ENCODE data around the gene JMY. TPM values are rescaled to one million over a fixed set of nuclear protein-coding genes. Genes with fewer than 3 reads are reported as not detected.
"Not testable (repeated sequence)": the region's sequence is repeated elsewhere in the genome, so short reads cannot be mapped to it uniquely, and the experiment has no call there.

Gene JMY
- total and polyA plus RNA-seq, 2 donors = 10.4 to 38.3 TPM

DNA sequence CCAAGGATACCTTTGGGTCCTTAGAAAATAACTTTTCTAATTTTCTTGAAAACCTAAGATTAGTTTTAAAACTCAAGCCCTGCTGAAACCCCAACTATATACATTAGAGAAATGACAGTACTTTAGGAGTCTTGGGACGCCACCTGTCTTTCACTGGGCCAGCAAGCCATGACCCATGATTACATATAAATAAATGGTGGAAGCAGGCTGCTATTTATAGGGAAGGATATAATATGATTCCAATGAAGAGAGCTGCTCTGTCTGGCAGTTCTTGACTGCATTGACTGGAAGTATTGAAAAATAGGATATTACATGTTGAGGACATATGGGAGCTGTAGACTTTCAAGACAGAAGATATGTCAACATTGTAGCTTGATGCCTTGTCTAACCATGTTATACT is 7.3 kb downstream of the JMY start:
- no peaks in the 10 kb centered on the region for H3K36me3 ChIP-seq (ENCODE audit: insufficient read depth)
- DNase-seq (ENCODE audit: extremely low spot score) = no peak
- no peaks in the 10 kb centered on the region for H3K4me1 ChIP-seq (ENCODE audit: insufficient read depth)
- H3K27ac ChIP-seq (ENCODE audit: low read depth) = no peak overlapping the region
- H3K4me3 ChIP-seq (ENCODE audit: low read depth, low read length) = no peak overlapping the region
- WGBS = 98% methylated on average over 1 of the region's 1 CpG

DNA sequence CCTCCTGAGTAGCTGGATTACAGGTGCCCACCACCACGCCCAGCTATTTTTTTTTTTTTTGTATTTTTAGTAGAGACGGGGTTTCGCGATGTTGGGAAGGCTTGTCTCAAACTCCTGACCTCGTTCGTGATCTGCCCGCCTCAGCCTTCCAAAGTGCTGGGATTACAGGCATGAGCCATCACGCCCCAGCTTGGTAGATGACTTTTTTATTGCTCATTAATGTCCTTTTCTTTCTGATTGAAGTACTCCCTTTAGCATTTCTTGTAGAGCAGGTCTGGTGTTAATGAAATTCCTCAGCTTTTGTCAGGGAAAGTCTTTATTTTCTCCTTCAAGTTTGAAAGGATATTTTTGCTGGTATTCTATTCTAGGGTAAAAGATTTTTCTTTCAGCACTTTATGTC is 18.1 kb downstream of the JMY start:
- 48% methylated on average over 8 of the region's 8 CpGs for WGBS

DNA sequence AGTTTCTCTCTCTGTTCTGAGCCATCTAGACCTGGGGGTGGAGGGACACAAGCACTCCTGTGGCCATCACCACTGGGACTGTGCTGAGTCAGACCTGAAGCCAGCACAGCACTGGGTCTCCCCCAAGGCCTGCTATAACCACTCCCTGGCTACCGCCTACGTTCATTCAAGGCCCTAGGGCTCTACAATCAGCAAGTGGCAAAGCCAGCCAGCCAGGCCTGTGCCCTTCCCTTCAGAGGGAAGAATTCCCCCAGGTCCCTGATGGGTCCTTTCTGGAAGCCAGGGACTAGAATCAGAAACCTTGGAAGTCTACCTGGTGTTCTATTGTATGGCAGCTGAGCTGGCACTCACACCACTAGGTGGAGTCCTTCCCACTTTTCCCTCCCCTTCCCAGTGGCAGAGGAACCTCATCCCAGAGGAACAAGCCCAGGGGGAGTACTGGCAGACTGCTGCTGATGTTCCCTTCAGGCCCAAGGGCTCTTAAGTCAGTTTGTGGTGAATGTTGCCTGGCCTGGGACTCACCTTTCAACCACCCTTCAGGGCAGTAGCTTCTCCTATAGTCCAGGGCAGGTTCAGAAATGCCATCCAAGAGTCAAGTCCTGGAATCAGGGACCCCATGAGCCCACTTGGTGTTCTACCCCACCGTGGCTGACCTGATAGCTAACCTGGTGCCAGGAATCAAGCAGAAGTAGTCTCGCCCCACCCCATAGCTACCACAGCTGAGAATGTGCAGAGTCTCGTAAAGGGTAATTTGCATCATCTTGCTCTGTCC is 20.0 kb downstream of the JMY start:
- Histone ChIP-seq H3K36me3 (ENCODE audit: insufficient read depth) (no peaks in the 10 kb centered on the region), H3K4me1 (ENCODE audit: insufficient read depth) (no peaks in the 10 kb centered on the region), H3K27ac (ENCODE audit: low read depth) (no peak overlapping the region), H3K4me3 (ENCODE audit: low read depth, low read length) (no peak overlapping the region)
- WGBS = 93% methylated on average over 5 of the region's 5 CpGs
- no peak for DNase-seq (ENCODE audit: extremely low spot score)

More for the DNA sequence above, 18.1 kb downstream of the JMY start:
- H3K4me1 ChIP-seq (ENCODE audit: insufficient read depth); H3K4me3 ChIP-seq (ENCODE audit: low read depth, low read length); H3K36me3 ChIP-seq (ENCODE audit: insufficient read depth); DNase-seq (ENCODE audit: extremely low spot score); H3K27ac ChIP-seq (ENCODE audit: low read depth): not testable (repeated sequence)

DNA sequence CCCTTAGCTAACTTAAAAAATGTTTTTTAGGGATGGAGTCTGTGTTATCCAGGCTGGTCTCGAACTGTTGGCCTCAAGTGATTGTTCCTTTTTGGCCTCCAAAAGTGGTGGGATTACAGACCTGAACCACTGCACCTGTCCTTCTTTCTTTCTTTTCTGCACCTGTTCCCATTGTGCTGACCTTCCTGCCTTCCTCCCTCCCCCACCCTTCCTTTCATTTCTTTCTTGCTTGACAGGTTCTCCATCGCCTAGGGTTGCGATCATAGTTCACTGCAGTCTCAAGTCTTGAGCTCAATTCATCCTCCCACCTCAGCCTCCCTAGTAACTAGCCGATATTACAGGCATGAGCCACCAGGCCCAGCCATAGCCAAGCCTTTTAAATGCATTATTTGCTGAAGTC is 20.6 kb downstream of the JMY start:
- Histone ChIP-seq H3K36me3 (ENCODE audit: insufficient read depth) (no peaks in the 10 kb centered on the region), H3K4me3 (ENCODE audit: low read depth, low read length) (no peak overlapping the region), H3K4me1 (ENCODE audit: insufficient read depth) (no peaks in the 10 kb centered on the region), H3K27ac (ENCODE audit: low read depth) (no peak overlapping the region)
- WGBS = 94% methylated on average over 4 of the region's 4 CpGs
- DNase-seq (ENCODE audit: extremely low spot score) = no peak

DNA sequence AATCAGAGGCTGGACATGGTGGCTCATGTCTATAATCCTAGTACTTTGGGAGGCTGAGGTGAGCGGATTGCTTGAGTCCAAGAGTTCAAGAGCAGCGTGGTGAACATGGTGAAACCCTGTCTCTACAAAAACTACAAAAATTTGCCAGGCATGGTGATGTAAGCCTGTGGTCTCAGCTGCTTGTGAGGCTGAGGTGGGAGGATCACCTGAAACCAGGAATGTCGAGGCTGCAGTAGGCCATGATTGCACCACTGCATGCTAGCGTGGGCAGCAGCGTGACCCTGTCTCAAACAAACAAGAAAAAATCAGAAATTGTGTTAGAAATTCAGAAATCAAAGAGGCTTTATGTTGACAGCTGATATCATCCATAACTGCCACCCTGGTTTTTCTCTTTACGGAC is 21.4 kb downstream of the JMY start:
- DNase-seq (ENCODE audit: extremely low spot score) = no peak
- Histone ChIP-seq H3K36me3 (ENCODE audit: insufficient read depth) (no peaks in the 10 kb centered on the region), H3K27ac (ENCODE audit: low read depth) (no peak overlapping the region), H3K4me1 (ENCODE audit: insufficient read depth) (no peaks in the 10 kb centered on the region), H3K4me3 (ENCODE audit: low read depth, low read length) (no peak overlapping the region)
- WGBS = 96% methylated on average over 6 of the region's 6 CpGs

DNA sequence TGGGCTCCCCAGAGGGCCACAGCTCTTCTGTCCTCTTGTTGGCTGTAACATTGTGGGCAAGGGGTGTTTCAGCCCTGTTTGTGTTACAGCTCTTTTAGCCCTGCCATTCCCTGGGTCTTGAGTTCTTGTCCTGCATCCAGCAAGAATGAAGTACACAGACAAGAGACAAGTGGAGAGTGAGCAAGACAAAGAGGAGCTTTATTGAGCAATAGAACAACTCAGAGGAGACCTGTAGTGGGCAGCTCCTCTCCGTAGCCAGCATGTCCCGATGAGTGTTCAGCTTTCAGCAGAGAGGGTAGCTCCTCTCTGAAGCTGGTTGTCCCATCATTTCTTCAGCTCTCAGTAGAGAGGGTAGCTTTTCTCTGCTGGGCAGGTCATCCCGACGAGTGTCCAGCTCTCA is 22.9 kb downstream of the JMY start:
- H3K4me3 ChIP-seq (ENCODE audit: low read depth, low read length) = no peak overlapping the region
- H3K4me1 ChIP-seq (ENCODE audit: insufficient read depth) = no peaks in the 10 kb centered on the region
- no peak for DNase-seq (ENCODE audit: extremely low spot score)
- whole genome bisulfite sequencing = 90% methylated on average over 4 of the region's 4 CpGs
- no peak overlapping the region for H3K27ac ChIP-seq (ENCODE audit: low read depth)
- no peaks in the 10 kb centered on the region for H3K36me3 ChIP-seq (ENCODE audit: insufficient read depth)

DNA sequence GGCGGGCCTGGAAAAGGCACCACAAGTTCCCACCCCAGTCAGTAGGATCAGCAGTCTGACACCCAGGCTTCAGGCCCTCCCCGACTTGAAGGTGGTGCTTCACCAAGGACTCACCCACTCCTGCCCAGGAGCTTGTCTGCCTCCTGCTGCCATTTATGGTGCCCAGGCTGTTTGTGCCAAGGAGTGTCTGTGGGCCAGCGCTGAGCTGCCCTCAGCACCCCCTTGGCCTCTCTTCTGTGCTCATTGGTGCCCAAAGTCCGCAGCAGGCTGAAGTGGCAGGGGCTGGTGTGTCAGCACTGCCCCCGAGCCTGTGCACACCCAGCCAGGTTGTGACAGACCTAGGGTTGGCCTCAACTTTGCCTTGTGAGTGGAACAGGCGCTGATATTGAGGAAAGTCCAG is 23.5 kb downstream of the JMY start:
- Histone ChIP-seq H3K4me3 (ENCODE audit: low read depth, low read length) (no peak overlapping the region), H3K27ac (ENCODE audit: low read depth) (no peak overlapping the region), H3K4me1 (ENCODE audit: insufficient read depth) (no peaks in the 10 kb centered on the region), H3K36me3 (ENCODE audit: insufficient read depth) (no peaks in the 10 kb centered on the region)
- 95% methylated on average over 6 of the region's 6 CpGs for WGBS
- no peak for DNase-seq (ENCODE audit: extremely low spot score)

DNA sequence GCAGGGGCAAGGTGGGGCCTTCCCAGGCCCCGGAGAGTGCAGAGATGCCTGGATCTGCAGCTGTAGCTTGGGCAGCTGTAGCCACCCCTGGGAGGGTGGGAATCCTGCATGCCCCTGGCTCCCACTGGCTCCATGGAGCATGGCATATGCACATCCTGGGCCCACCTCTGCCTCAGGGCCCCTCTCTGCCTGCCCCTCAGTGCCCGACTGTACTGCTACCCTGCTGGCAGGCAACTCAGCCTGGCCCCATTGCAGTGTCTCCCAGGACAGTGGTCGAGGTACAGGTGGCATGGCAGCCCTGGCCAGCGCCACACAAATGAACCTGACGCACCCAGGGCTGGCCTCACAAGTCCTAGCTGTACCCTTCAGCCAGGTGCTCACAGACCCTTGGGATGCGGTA is 23.9 kb downstream of the JMY start:
- Histone ChIP-seq H3K4me1 (ENCODE audit: insufficient read depth) (no peaks in the 10 kb centered on the region), H3K36me3 (ENCODE audit: insufficient read depth) (no peaks in the 10 kb centered on the region), H3K4me3 (ENCODE audit: low read depth, low read length) (no peak overlapping the region), H3K27ac (ENCODE audit: low read depth) (no peak overlapping the region)
- WGBS = 96% methylated on average over 6 of the region's 6 CpGs
- DNase-seq (ENCODE audit: extremely low spot score) = no peak

DNA sequence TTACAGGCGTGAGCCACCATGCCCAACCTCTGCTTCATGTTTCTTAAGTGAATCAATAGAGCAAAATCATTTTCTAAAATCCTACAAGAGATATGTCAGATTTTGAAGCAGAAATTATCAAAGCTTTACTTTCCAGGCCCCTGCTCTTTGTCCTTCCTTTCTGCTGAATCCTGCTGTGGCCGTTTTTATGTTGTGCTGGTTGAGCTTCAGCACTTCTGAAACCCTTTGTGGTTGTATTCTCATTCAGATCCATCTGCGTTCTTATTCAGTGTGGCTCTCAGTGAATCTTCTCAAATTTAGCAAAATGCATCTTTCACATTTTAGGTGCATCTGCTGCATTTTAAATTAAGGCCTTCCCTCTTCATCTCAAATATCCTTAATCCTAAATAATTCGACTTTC is 26.0 kb downstream of the JMY start:
- WGBS = 72% methylated on average over 4 of the region's 4 CpGs
- DNase-seq (ENCODE audit: extremely low spot score) = no peak
- H3K4me1 ChIP-seq (ENCODE audit: insufficient read depth) = no peaks in the 10 kb centered on the region
- H3K4me3 ChIP-seq (ENCODE audit: low read depth, low read length) = no peak overlapping the region
- H3K27ac ChIP-seq (ENCODE audit: low read depth) = no peak overlapping the region
- H3K36me3 ChIP-seq (ENCODE audit: insufficient read depth) = no peaks in the 10 kb centered on the region

DNA sequence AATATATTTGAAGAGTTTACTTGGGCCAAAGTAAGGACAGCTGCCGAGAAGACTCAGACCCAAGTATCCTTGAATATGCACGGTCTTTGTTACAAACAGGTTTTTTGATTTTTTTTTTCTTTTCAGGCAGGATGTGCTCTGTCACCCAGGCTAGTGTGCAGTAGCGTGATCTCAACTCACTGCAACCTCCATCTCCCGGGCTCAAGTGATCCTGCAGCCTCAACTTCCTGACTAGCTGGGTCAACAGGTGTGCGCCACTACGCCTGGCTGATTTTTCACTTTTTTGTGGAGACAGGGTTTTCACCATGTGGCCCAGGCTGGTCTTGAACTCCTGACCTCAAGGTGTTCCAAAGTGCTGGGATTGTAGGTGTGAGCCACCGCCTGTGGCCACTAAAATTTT is 27.4 kb downstream of the JMY start:
- DNase-seq (ENCODE audit: extremely low spot score) = no peak
- Histone ChIP-seq H3K4me3 (ENCODE audit: low read depth, low read length) (no peak overlapping the region), H3K4me1 (ENCODE audit: insufficient read depth) (no peaks in the 10 kb centered on the region), H3K27ac (ENCODE audit: low read depth) (no peak overlapping the region), H3K36me3 (ENCODE audit: insufficient read depth) (no peaks in the 10 kb centered on the region)
- WGBS = 88% methylated on average over 7 of the region's 7 CpGs

DNA sequence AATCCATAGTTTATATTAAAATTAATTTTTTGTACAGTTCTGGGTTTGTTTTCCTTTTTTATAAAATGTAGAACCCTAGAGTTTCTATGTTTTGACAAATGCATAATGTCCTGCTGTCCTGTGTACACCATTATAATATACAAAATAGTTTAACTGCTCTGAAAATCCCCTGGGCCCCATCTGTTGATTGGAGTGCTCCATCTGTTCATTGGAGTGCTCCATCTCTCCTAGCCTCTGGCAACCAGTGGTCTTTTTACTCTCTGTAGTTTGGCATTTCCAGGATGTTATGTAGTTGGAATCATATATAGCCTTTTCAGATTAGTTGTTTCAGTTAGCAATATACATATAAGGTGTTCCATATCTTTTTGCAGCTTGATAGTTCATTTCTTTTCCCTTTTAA is 31.2 kb downstream of the JMY start:
- DNase-seq (ENCODE audit: extremely low spot score) = no peak
- Histone ChIP-seq H3K36me3 (ENCODE audit: insufficient read depth) (no peaks in the 10 kb centered on the region), H3K4me3 (ENCODE audit: low read depth, low read length) (no peak overlapping the region), H3K4me1 (ENCODE audit: insufficient read depth) (no peaks in the 10 kb centered on the region), H3K27ac (ENCODE audit: low read depth) (no peak overlapping the region)

DNA sequence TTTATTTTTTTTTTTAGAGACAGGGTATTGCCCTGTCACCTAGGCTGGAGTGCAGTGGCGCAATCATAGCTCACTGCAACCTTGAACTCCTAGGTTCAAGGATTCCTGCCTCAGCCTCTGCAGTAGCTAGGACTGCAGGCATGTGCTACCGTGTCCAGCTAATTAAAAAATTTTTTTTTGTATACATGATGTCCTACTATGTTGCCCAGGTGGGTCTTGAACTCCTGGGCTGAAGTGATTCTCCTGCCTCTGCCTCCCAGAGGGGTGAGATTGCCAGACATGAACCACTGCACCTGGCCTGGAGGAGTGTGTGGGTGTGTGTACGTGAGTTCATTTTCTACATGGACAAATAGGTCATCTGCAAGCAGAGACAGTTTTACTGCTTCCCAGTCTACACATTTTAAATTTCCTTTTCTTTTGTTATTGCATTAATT is 33.8 kb downstream of the JMY start:
- no peak for DNase-seq (ENCODE audit: extremely low spot score)

DNA sequence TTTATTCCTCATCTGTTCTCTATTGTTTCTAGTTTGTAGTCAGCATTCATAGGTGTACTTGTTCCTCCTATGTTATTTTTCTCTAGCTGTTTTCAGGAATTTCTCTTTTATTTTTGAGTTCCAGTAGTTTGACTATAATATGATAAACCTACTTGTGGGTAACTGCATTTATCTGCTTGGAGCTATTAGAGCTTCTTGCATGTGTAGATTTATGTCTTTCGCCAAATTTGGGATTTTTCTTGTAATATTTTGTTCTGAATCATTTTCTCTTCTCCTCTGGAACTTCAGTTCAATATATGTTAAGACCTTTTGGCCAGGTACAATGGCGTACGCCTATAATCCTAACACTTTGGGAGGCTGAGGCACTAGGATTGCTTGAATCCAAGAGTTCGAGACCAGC is 37.4 kb downstream of the JMY start:
- no peak for DNase-seq (ENCODE audit: extremely low spot score)
- no peak overlapping the region for H3K4me3 ChIP-seq (ENCODE audit: low read depth, low read length)
- H3K4me1 ChIP-seq (ENCODE audit: insufficient read depth) = no peaks in the 10 kb centered on the region
- H3K36me3 ChIP-seq (ENCODE audit: insufficient read depth) = no peaks in the 10 kb centered on the region
- H3K27ac ChIP-seq (ENCODE audit: low read depth) = no peak overlapping the region
- 99% methylated on average over 4 of the region's 4 CpGs for WGBS

More for the DNA sequence above, 33.8 kb downstream of the JMY start:
- Histone ChIP-seq H3K27ac (ENCODE audit: low read depth) (no peak overlapping the region), H3K4me3 (ENCODE audit: low read depth, low read length) (no peak overlapping the region), H3K36me3 (ENCODE audit: insufficient read depth) (no peaks in the 10 kb centered on the region), H3K4me1 (ENCODE audit: insufficient read depth) (no peaks in the 10 kb centered on the region)
- 98% methylated on average over 3 of the region's 3 CpGs for WGBS

DNA sequence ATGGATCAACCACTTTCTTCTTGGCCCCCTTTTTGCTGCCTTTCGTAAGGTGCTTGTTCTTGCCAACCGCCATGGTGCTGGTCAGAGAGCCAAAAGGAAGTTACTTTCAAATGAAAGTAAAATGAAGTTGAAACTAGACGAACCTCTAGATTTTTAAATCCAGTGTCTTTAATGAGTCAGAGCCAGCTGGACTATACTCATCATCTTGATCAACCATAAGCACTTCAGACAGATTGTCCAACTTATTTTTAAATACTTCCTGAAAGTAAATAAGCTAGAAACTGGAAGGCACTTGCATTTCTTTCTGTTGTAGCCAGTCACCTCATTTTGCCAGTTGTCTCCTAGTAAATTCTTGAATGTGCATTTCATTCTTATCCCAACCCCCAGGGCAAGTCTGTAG is 48.9 kb downstream of the JMY start:
- 88% methylated on average over 3 of the region's 3 CpGs for WGBS
- H3K4me3 ChIP-seq (ENCODE audit: low read depth, low read length) = no peak overlapping the region

DNA sequence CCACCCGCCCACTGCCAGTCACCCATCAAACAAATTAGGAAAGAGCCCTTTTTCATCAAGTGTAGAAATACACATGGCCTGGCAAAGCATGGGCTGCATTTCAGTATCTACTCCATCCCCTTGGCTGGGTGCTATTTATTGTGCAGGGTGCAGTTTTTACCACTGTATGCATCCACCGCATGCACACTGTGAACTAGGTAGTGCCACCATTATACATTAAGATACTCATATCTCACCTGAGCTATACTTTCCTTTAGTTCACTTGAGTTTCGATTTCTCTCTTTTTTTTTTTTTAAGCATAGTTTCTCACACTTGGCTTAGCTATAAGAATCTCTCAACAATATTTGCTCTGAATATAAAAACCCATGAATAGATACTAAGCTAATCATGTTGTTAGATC is 49.4 kb downstream of the JMY start:
- WGBS = over 99% methylated on average over 3 of the region's 3 CpGs
- no peaks in the 10 kb centered on the region for H3K36me3 ChIP-seq (ENCODE audit: insufficient read depth)
- no peaks in the 10 kb centered on the region for H3K4me1 ChIP-seq (ENCODE audit: insufficient read depth)
- no peak for DNase-seq (ENCODE audit: extremely low spot score)
- no peak overlapping the region for H3K27ac ChIP-seq (ENCODE audit: low read depth)
- H3K4me3 ChIP-seq (ENCODE audit: low read depth, low read length) = no peak overlapping the region

More for the DNA sequence above, 48.9 kb downstream of the JMY start:
- Histone ChIP-seq H3K36me3 (ENCODE audit: insufficient read depth) (no peaks in the 10 kb centered on the region), H3K27ac (ENCODE audit: low read depth) (no peak overlapping the region), H3K4me1 (ENCODE audit: insufficient read depth) (no peaks in the 10 kb centered on the region)
- DNase-seq (ENCODE audit: extremely low spot score) = no peak

All from urinary bladder (tissue), 4 donors.